Ovary (tissue), 9 donors: ENCODE results near the gene DNAH3. TPM values are rescaled to one million over a fixed set of nuclear protein-coding genes. Genes with fewer than 3 reads are reported as not detected.

Source experiments
- DNase-seq, 5 donors: peaks; one replicate each; pipeline ENCODE4 v3.0.0-alpha.2; 2019 to 2020
- H3K27ac ChIP-seq, 2 donors: fragments of 200-600 bp; one replicate each; pipeline versions ENCODE4 v1.5.1 to v1.8.0; 2019 to 2022
- H3K27me3 ChIP-seq: fragments of 200-600 bp; one replicate; pipeline ENCODE4 v1.8.0; 2022
- H3K36me3 ChIP-seq: fragments of 200-600 bp; sonication (generic); one replicate; pipeline ENCODE4 v1.5.1; 2019
- H3K4me1 ChIP-seq: one replicate; pipeline ENCODE4 v1.8.1; 2013; ENCODE audit warnings: mild to moderate bottlenecking, moderate library complexity; ENCODE audit not compliant: insufficient read depth
- H3K4me3 ChIP-seq: fragments of 200-600 bp; sonication (generic); one replicate; pipeline ENCODE4 v1.5.1; 2017
- H3K9me3 ChIP-seq, 2 donors: fragments of 200-600 bp in 1 of 2; sonication (generic) in 1 of 2; one replicate each; pipeline versions ENCODE4 v1.5.1 to v1.8.1; 2013 to 2019; ENCODE audit warnings: mild to moderate bottlenecking in 1 of 2, moderate library complexity in 1 of 2
- CTCF ChIP-seq, 3 donors: fragments of 450-650 bp in 2 of 3; fragments of 200-600 bp in 1 of 3; IDR thresholded peaks; one replicate each; pipeline versions ENCODE4 v1.5.1 to v1.8.0; 2016 to 2022; ENCODE audit warnings: antibody characterized with exemption in 3 of 3, mild to moderate bottlenecking in 1 of 3
- EP300 ChIP-seq: sonication (generic); formaldehyde crosslinking; IDR thresholded peaks from one replicate; pipeline ENCODE4 v1.6.1; 2017; ENCODE audit warnings: antibody characterized with exemption
- POLR2A ChIP-seq: fragments of 450-650 bp; IDR thresholded peaks from one replicate; pipeline ENCODE4 v1.6.1; 2017; ENCODE audit warnings: antibody characterized with exemption, mild to moderate bottlenecking, moderate library complexity
- WGBS, 3 donors: extraction: QIAGEN DNeasy Blood & Tissue Kit in 1 of 3; methylation state at CpG; one replicate each; pipeline versions ENCODE4 v1.1.5 to v1.1.7; 2013 to 2017; 5-methylcytosine and 5-hydroxymethylcytosine counted together
- intact Hi-C, 4 donors: fragments of 100-400 bp; cut with DNase I; formaldehyde crosslinking; loops; one replicate each; pipeline versions ENCODE4 v1.11.0 to v1.15.1; 2022 to 2023
- polyA plus RNA-seq, 2 donors: library from polyadenylated mRNA; stranded (reverse); fragments of 200-250 nt in 1 of 2; fragments of 350-450 nt in 1 of 2; fragmentation: Illumina TruSeq in 1 of 2; extraction: RNeasy Lipid Tissue Mini Kit (QIAGEN cat#74804) in 1 of 2; gene quantifications; one replicate each; pipeline ENCODE4 v1.2.3, GENCODE V29; 2013 to 2014
- total RNA-seq, 7 donors: library from RNA; depleted of rRNA in 2 of 7; stranded (reverse); fragments of >200 nt in 2 of 7; fragmentation: NEBNext Ultra II Directional in 3 of 7; extraction: Animal tissue kit (Norgen Biotek cat#: 25700) in 3 of 7; gene quantifications; one replicate each; pipeline versions ENCODE4 v1.1.0 to v1.2.4, GENCODE V29; 2016 to 2023
- donor health status: DM: no; HTN: no; CAD: no; lungs with moderate emphysema.
- donor health status: DM: no; HTN: no; CAD: no.
- donor health status: Bipolar disorder and iron deficiency.
- donor health status: DM: yes; HTN: yes; CAD: no.
- donor health status: DM: no; HTN: no; CAD: no.
- donor health status: DM: yes; HTN: yes; CAD: no.

The DNAH3 gene
- total and polyA plus RNA-seq, 9 donors, result 0.05 to 12.1 (median 0.95) TPM; not detected in 1

GRCh38 chr16:20899477-20900298 lies 251.0 kb downstream of the DNAH3 start:
- TF ChIP-seq EP300 (no peak), CTCF (IDR thresholded peaks at IDR 0.05) (no peak), POLR2A (no peak)
- 0 to 1% (median 0%) methylated on average over 23 of the region's 23 CpGs for WGBS, 3 donors

GRCh38 chr16:20899071-20899470 lies 251.6 kb downstream of the DNAH3 start:
- peak overlapping the region; percentile 83 for H3K4me3 ChIP-seq
- H3K27me3 ChIP-seq, result no peaks in the 10 kb centered on the region
- no peak overlapping the region for H3K27ac ChIP-seq
- DNase-seq, result no peak
- intact Hi-C loops, result no loop called here
- WGBS, 3 donors, result 4 to 8% (median 8%) methylated on average over 5 of the region's 5 CpGs
- no peaks in the 10 kb centered on the region for H3K9me3 ChIP-seq
- peaks cover 9% of the 10 kb centered on the region for H3K4me1 ChIP-seq
- no peaks in the 10 kb centered on the region for H3K36me3 ChIP-seq
- TF ChIP-seq CTCF (IDR thresholded peaks at IDR 0.05) (no peak), POLR2A (no peak), EP300 (no peak)

More at GRCh38 chr16:20899477-20900298, 251.0 kb downstream of the DNAH3 start:
- no peaks in the 10 kb centered on the region for H3K9me3 ChIP-seq
- H3K4me1 ChIP-seq, result peaks cover 9% of the 10 kb centered on the region
- peak in 1 of 5 donors; percentile 68 for DNase-seq
- H3K27me3 ChIP-seq, result no peaks in the 10 kb centered on the region
- peak overlapping the region; percentile 83 for H3K4me3 ChIP-seq
- H3K27ac ChIP-seq, result peak overlapping the region; percentile 59 to 96
- intact Hi-C loops, result loop anchor here in 2 of 4 donors (5.0 kb wide), 1 partner anchor 47 kb away; no protein-coding TSS in a partner anchor
- H3K36me3 ChIP-seq, result no peaks in the 10 kb centered on the region

- WGBS, 3 donors, result 61 to 69% (median 62%) methylated on average over 3 of the region's 3 CpGs
- Histone ChIP-seq H3K36me3 (no peaks in the 10 kb centered on the region), H3K9me3 (no peaks in the 10 kb centered on the region), H3K27ac (no peak overlapping the region), H3K27me3 (no peaks in the 10 kb centered on the region), H3K4me1 (peaks cover 4% of the 10 kb centered on the region), H3K4me3 (no peak overlapping the region)
- no peak for TF ChIP-seq CTCF (IDR thresholded peaks at IDR 0.05)
- TF ChIP-seq EP300, result no peak
- no peak for TF ChIP-seq POLR2A
- intact Hi-C loops, result no loop called here
- DNase-seq, result no peak
Observed at GRCh38 chr16:20897922-20898321, 252.7 kb downstream of the DNAH3 start.

- DNase-seq, result no peak
- 79 to 93% (median 92%) methylated on average over 4 of the region's 4 CpGs for WGBS, 3 donors
- Histone ChIP-seq H3K4me3 (no peak overlapping the region), H3K27ac (no peak overlapping the region), H3K4me1 (peaks cover 4% of the 10 kb centered on the region), H3K36me3 (no peaks in the 10 kb centered on the region), H3K27me3 (no peaks in the 10 kb centered on the region), H3K9me3 (no peaks in the 10 kb centered on the region)
- intact Hi-C loops, result no loop called here
- no peak for TF ChIP-seq POLR2A
- no peak for TF ChIP-seq EP300
- no peak for TF ChIP-seq CTCF (IDR thresholded peaks at IDR 0.05)
Observed at GRCh38 chr16:20897253-20897897, 253.3 kb downstream of the DNAH3 start.
